Measurements from ENCODE around the gene TBX5.

GRCh38 chr12:114440270-114441038, 34.5 kb upstream of the TBX5 start:
- TF ChIP-seq POLR2A (IDR thresholded peaks at IDR 0.05) (no peak), CTCF (IDR thresholded peaks at IDR 0.05) (no peak)
